ENCODE results near the gene ZMAT2. TPM values are rescaled to one million over a fixed set of nuclear protein-coding genes. Genes with fewer than 3 reads are reported as not detected.
"Not testable (repeated sequence)": the region's sequence is repeated elsewhere in the genome, so short reads cannot be mapped to it uniquely, and the experiment has no call there.

ZMAT2 gene
- total and polyA plus RNA-seq, 11 donors = 25.0 to 72.9 (median 35.6) TPM

GRCh38 chr5:140710899-140711552, 10.8 kb downstream of the ZMAT2 start:
- Histone ChIP-seq H3K9me3 (no peaks in the 10 kb centered on the region), H3K27ac (peak overlapping the region in 11 of 12 donors; percentile 67 to 95 (median 88)), H3K36me3 (peaks cover 0 to 18% (median 15%) of the 10 kb centered on the region in 9 donors), H3K4me3 (peak overlapping the region; percentile 28 to 72 (median 63)), H3K4me1 (peaks cover 0 to 12% (median 0%) of the 10 kb centered on the region in 12 donors), H3K27me3 (no peaks in the 10 kb centered on the region)
- intact Hi-C loops (cut with DNase I) = loop anchor here in 3 of 10 donors (5.0 to 10.0 kb wide), 3 partner anchors 339 to 466 kb away; partner anchors contain the start of gene SLC4A9 (in 2 of the 3)
- WGBS, 4 donors = 1 to 4% (median 2%) methylated on average over 27 of the region's 27 CpGs
- ATAC-seq (peak; percentile 63 to 97 (median 96)), DNase-seq (peak; percentile 77 to 91 (median 85))
- TF ChIP-seq POLR2A (IDR thresholded peaks at IDR 0.05) (peak in 1 of 2 donors; percentile 44), CTCF (IDR thresholded peaks at IDR 0.05) (no peak)

GRCh38 chr5:140711794-140712193, 11.5 kb downstream of the ZMAT2 start:
- WGBS, 4 donors = 81 to 94% (median 86%) methylated on average over 1 of the region's 1 CpG
- no peak for DNase-seq
- H3K27me3 ChIP-seq = no peaks in the 10 kb centered on the region
- H3K9me3 ChIP-seq = no peaks in the 10 kb centered on the region
- ATAC-seq = no peak
- H3K4me1 ChIP-seq = peaks cover 0 to 12% (median 0%) of the 10 kb centered on the region in 12 donors
- peaks cover 0 to 11% (median 7%) of the 10 kb centered on the region in 9 donors for H3K36me3 ChIP-seq
- TF ChIP-seq CTCF (IDR thresholded peaks at IDR 0.05) = no peak
- TF ChIP-seq POLR2A (IDR thresholded peaks at IDR 0.05) = no peak
- peak overlapping the region in 2 of 12 donors; percentile 89 to 92 for H3K27ac ChIP-seq
- H3K4me3 ChIP-seq = peak overlapping the region in 4 of 12 donors; percentile 63 to 72 (median 67)
- intact Hi-C loops (cut with DNase I) = loop anchor here in 3 of 10 donors (5.0 to 10.0 kb wide), 3 partner anchors 339 to 467 kb away; partner anchors contain the start of gene SLC4A9 (in 2 of the 3)

- no peaks in the 10 kb centered on the region for H3K27me3 ChIP-seq
- WGBS, 4 donors = 85 to 95% (median 88%) methylated on average over 1 of the region's 1 CpG
- intact Hi-C loops (cut with DNase I) = loop anchor here in 3 of 10 donors (5.0 to 10.0 kb wide), 3 partner anchors 341 to 469 kb away; partner anchors contain the start of gene SLC4A9 (in 2 of the 3)
- H3K9me3 ChIP-seq = no peaks in the 10 kb centered on the region
- no peak overlapping the region for H3K4me3 ChIP-seq
- ATAC-seq (no peak), DNase-seq (no peak)
- peaks cover 0 to 12% (median 0%) of the 10 kb centered on the region in 12 donors for H3K4me1 ChIP-seq
- no peaks in the 10 kb centered on the region for H3K36me3 ChIP-seq
- TF ChIP-seq CTCF (IDR thresholded peaks at IDR 0.05) = no peak
- TF ChIP-seq POLR2A (IDR thresholded peaks at IDR 0.05) = no peak
- no peak overlapping the region for H3K27ac ChIP-seq
Measured at GRCh38 chr5:140713562-140714094, 13.4 kb downstream of the ZMAT2 start.

GRCh38 chr5:140716238-140716637, 16.0 kb downstream of the ZMAT2 start:
- DNase-seq, ATAC-seq, H3K27ac ChIP-seq, H3K27me3 ChIP-seq, H3K36me3 ChIP-seq, H3K4me3 ChIP-seq, H3K4me1 ChIP-seq, H3K9me3 ChIP-seq: not testable (repeated sequence)
- 89 to 96% (median 91%) methylated on average over 2 of the region's 2 CpGs for WGBS, 4 donors
- intact Hi-C loops (cut with DNase I) = loop anchor here in 3 of 10 donors (10.0 kb wide), 2 partner anchors 351 to 471 kb away; partner anchors contain the start of gene SLC4A9 (in 2 of the 3)

All from heart left ventricle (tissue), 16 donors.